ENCODE data around the gene CC2D2B. TPM values are rescaled to one million over a fixed set of nuclear protein-coding genes. Genes with fewer than 3 reads are reported as not detected.
"Not testable (repeated sequence)": the region's sequence is repeated elsewhere in the genome, so short reads cannot be mapped to it uniquely, and the experiment has no call there.

CC2D2B gene
- total and polyA plus RNA-seq, 2 experiments from 2014 or later, result 0.39 TPM; not detected in 1

DNA sequence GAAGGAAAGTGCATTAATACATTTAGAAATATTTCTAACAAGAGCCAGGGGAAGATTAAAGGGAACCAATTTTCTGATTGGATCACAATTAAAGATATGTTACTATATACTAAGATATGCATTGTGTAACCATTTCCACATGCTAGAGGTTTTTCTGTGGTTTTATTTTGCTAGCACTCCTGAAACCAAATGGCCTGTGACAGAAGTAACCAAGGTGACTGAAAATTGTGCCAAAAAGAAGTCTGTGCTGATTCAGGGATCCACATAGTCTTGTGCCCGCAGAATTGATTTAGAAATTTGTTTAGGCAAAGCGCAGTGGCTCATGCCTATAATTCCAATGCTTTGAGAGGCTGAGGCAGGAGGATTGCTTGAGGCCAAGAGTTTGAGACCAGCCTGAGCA lies 1.8 kb downstream of the CC2D2B start:
- H3K4me2 ChIP-seq (ENCODE audit: unreplicated experiment), result no peak overlapping the region

DNA sequence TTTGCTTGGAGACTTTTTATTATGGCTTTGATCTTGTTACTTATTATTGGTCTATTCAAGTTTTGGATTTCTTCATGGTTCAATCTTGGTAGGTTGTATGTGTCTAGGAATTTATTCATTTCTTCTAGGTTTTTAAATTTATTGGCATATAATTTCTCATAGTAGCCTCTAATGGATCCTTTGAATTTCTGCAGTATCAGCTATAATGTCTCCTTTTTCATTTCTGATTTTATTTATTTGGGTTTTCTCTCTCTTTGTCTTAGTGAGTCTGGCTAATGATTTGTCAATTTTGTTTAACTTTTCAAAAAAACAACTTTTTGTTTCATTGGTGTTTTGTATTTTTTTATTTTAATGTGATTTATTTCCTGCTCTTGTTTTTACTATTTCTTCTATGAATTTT lies 8.3 kb downstream of the CC2D2B start:
- H3F3A ChIP-seq (ENCODE audit: insufficient read depth); H3K4me2 ChIP-seq (ENCODE audit: unreplicated experiment); H4K20me1 ChIP-seq (ENCODE audit: insufficient read depth); H2AFZ ChIP-seq; H3K27me3 ChIP-seq (replicated peaks; ENCODE audit: insufficient read depth); H3K79me2 ChIP-seq (ENCODE audit: insufficient read depth); H3K9me2 ChIP-seq (ENCODE audit: insufficient read depth); H3K36me3 ChIP-seq (ENCODE audit: low read depth); in situ Hi-C loops (cut with MboI); H3K9ac ChIP-seq; H3K4me1 ChIP-seq (ENCODE audit: insufficient read depth); H3K9me3 ChIP-seq (ENCODE audit: low read depth); H3K27ac ChIP-seq; DNase-seq; H3K4me3 ChIP-seq: not testable (repeated sequence)

More for the DNA sequence above, 1.8 kb downstream of the CC2D2B start:
- in situ Hi-C loops (cut with MboI), result no loop called here
- 0 out of 2 replicates have a peak, but pooled peaks cover 4% of the 10 kb centered on the region for H3K27me3 ChIP-seq (replicated peaks; ENCODE audit: insufficient read depth)
- no peak overlapping the region for H3K9ac ChIP-seq
- 0 out of 2 replicates have a peak, but pooled peaks cover 3% of the 10 kb centered on the region for H3K4me1 ChIP-seq (ENCODE audit: insufficient read depth)
- H3K27ac ChIP-seq, result no peak overlapping the region
- TF ChIP-seq EZH2phosphoT487 (IDR thresholded peaks at IDR 0.05; ENCODE audit: insufficient read depth, low read depth) (no peak), EZH2 (IDR thresholded peaks at IDR 0.05; ENCODE audit: insufficient read depth, poor library complexity, severe bottlenecking) (no peak)
- H3K9me3 ChIP-seq (ENCODE audit: low read depth), result no peaks in the 10 kb centered on the region
- H3K36me3 ChIP-seq (ENCODE audit: low read depth), result no peaks in the 10 kb centered on the region
- no peaks in the 10 kb centered on the region for H4K20me1 ChIP-seq (ENCODE audit: insufficient read depth)
- no peak for DNase-seq
- no peak overlapping the region for H3K4me3 ChIP-seq
- 91% methylated on average over 2 of the region's 2 CpGs for WGBS, 2 experiments (ENCODE audit: low coverage in 1 of 2, low lambda C conversion rate in 2 of 2, missing lambda C conversion rate in 2 of 2)
- no peak overlapping the region for H2AFZ ChIP-seq
- H3F3A ChIP-seq (ENCODE audit: insufficient read depth), result 0 out of 2 replicates have a peak, but pooled peaks cover 6% of the 10 kb centered on the region
- no peaks in the 10 kb centered on the region for H3K9me2 ChIP-seq (ENCODE audit: insufficient read depth)
- no peaks in the 10 kb centered on the region; the same call in 1 of the 2 replicates for H3K79me2 ChIP-seq (ENCODE audit: insufficient read depth)

DNA sequence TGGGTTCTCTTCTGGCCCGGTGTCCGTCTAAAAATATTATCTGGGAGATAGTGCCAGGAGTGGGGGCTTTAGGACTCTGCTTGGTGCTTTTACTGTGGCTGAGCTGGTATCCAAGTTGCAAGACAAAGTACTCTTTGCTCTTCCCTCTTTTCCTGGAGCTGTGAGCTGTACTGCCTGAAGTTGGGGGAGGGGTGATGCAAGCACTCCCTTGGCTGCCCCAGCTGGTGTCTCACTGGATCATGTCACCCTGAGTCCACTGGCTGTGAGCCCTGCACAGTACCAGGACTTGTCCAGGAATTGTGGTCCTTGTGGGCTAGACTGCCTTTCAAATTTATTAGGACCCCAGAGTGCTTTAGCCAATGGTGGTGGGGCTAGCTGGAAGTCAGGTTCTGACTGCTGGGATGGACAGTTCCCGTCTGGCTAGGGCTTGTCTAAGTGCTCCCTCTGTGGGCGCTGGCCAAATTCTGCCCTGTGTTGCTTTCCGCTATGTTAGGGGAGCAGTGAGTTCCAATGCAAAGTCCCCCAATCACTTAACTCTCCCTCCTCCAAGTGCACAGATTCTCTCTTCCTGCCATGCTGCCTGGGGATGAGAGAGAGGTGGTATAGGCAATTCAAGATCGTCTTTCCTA lies 13.1 kb downstream of the CC2D2B start:
- DNase-seq, result no peak
- H3K9me2 ChIP-seq (ENCODE audit: insufficient read depth), result no peaks in the 10 kb centered on the region
- H2AFZ ChIP-seq, result no peak overlapping the region
- H3K27ac ChIP-seq, result no peak overlapping the region
- WGBS, 2 experiments (ENCODE audit: low coverage in 1 of 2, low lambda C conversion rate in 2 of 2, missing lambda C conversion rate in 2 of 2), result 74 to 78% methylated on average over 6 of the region's 6 CpGs
- no peak overlapping the region for H3K9ac ChIP-seq
- no peaks in the 10 kb centered on the region for H3K36me3 ChIP-seq (ENCODE audit: low read depth)
- H3K9me3 ChIP-seq (ENCODE audit: low read depth), result no peaks in the 10 kb centered on the region
- H3K4me3 ChIP-seq, result no peak overlapping the region
- H4K20me1 ChIP-seq (ENCODE audit: insufficient read depth), result no peaks in the 10 kb centered on the region
- H3K27me3 ChIP-seq (replicated peaks; ENCODE audit: insufficient read depth), result no peaks in the 10 kb centered on the region
- no peaks in the 10 kb centered on the region for H3K79me2 ChIP-seq (ENCODE audit: insufficient read depth)
- in situ Hi-C loops (cut with MboI), result no loop called here
- H3K4me2 ChIP-seq (ENCODE audit: unreplicated experiment), result no peak overlapping the region
- TF ChIP-seq EZH2 (IDR thresholded peaks at IDR 0.05; ENCODE audit: insufficient read depth, poor library complexity, severe bottlenecking), result no peak
- no peak for TF ChIP-seq EZH2phosphoT487 (IDR thresholded peaks at IDR 0.05; ENCODE audit: insufficient read depth, low read depth)
- no peaks in the 10 kb centered on the region for H3K4me1 ChIP-seq (ENCODE audit: insufficient read depth)
- H3F3A ChIP-seq (ENCODE audit: insufficient read depth), result no peaks in the 10 kb centered on the region

DNA sequence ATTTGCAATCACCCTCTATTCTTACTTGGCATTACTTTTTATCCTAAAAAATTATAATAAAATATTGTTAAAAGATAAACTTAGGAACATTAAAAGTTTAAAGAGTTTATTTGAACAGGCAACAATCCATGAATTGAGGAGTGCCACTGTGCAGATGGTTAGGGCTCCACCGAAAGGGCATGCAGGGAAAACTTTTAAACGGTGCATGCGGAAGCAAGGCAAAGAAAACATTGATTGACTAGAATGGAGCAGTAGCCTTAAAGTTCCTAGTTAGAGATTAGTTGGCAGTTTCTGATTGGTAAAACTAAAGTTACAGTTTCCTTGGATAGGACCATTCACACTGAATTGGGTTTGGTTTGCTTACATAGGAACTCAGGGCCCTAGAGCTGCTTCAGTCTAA lies 17.3 kb downstream of the CC2D2B start:
- no peaks in the 10 kb centered on the region for H3K9me2 ChIP-seq (ENCODE audit: insufficient read depth)
- no peaks in the 10 kb centered on the region for H3K9me3 ChIP-seq (ENCODE audit: low read depth)
- WGBS, 2 experiments (ENCODE audit: low coverage in 1 of 2, low lambda C conversion rate in 2 of 2, missing lambda C conversion rate in 2 of 2), result 62 to 65% methylated on average over 3 of the region's 3 CpGs
- no peak overlapping the region for H3K4me2 ChIP-seq (ENCODE audit: unreplicated experiment)
- DNase-seq, result no peak
- H3K36me3 ChIP-seq (ENCODE audit: low read depth), result no peaks in the 10 kb centered on the region
- H3K4me3 ChIP-seq, result no peak overlapping the region
- H3K9ac ChIP-seq, result no peak overlapping the region
- no peaks in the 10 kb centered on the region for H3K4me1 ChIP-seq (ENCODE audit: insufficient read depth)
- H3F3A ChIP-seq (ENCODE audit: insufficient read depth), result no peaks in the 10 kb centered on the region
- in situ Hi-C loops (cut with MboI), result no loop called here
- no peaks in the 10 kb centered on the region for H3K27me3 ChIP-seq (replicated peaks; ENCODE audit: insufficient read depth)
- no peak overlapping the region for H2AFZ ChIP-seq
- H4K20me1 ChIP-seq (ENCODE audit: insufficient read depth), result no peaks in the 10 kb centered on the region
- H3K27ac ChIP-seq, result no peak overlapping the region
- no peaks in the 10 kb centered on the region for H3K79me2 ChIP-seq (ENCODE audit: insufficient read depth)
- no peak for TF ChIP-seq EZH2 (IDR thresholded peaks at IDR 0.05; ENCODE audit: insufficient read depth, poor library complexity, severe bottlenecking)
- TF ChIP-seq EZH2phosphoT487 (IDR thresholded peaks at IDR 0.05; ENCODE audit: insufficient read depth, low read depth), result no peak

DNA sequence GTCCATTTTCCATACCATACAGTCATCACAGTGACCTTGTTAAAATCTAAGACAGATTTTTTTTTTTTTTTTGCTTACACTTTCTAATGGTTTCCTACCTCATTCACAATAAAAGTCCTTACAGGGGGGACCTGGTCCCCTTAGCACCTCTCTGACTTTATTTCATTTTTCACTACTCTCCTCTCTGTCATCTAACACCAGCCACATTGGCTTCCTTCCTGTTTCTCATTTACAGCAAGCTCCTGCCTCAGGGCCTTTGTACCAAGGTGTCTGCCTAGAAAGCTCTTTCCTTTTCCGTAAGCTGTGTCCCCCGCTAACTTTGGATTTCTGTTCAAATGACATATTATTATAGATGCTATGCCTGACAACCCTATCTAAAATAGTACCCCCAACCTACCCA lies 27.7 kb downstream of the CC2D2B start:
- TF ChIP-seq EZH2 (IDR thresholded peaks at IDR 0.05; ENCODE audit: insufficient read depth, poor library complexity, severe bottlenecking) (no peak), EZH2phosphoT487 (IDR thresholded peaks at IDR 0.05; ENCODE audit: insufficient read depth, low read depth) (no peak)
- no peaks in the 10 kb centered on the region for H3K4me1 ChIP-seq (ENCODE audit: insufficient read depth)
- no peak overlapping the region for H3K9ac ChIP-seq
- no peak overlapping the region for H3K4me3 ChIP-seq
- no peak for DNase-seq
- no peaks in the 10 kb centered on the region for H3F3A ChIP-seq (ENCODE audit: insufficient read depth)
- H3K36me3 ChIP-seq (ENCODE audit: low read depth), result no peaks in the 10 kb centered on the region
- no peaks in the 10 kb centered on the region for H3K27me3 ChIP-seq (replicated peaks; ENCODE audit: insufficient read depth)
- in situ Hi-C loops (cut with MboI), result no loop called here
- H3K4me2 ChIP-seq (ENCODE audit: unreplicated experiment), result no peak overlapping the region
- no peaks in the 10 kb centered on the region for H3K9me3 ChIP-seq (ENCODE audit: low read depth)
- H3K27ac ChIP-seq, result no peak overlapping the region
- H3K79me2 ChIP-seq (ENCODE audit: insufficient read depth), result no peaks in the 10 kb centered on the region
- no peaks in the 10 kb centered on the region for H4K20me1 ChIP-seq (ENCODE audit: insufficient read depth)
- H2AFZ ChIP-seq, result no peak overlapping the region
- H3K9me2 ChIP-seq (ENCODE audit: insufficient read depth), result no peaks in the 10 kb centered on the region
- 67 to 80% methylated on average over 2 of the region's 2 CpGs for WGBS, 2 experiments (ENCODE audit: low coverage in 1 of 2, low lambda C conversion rate in 2 of 2, missing lambda C conversion rate in 2 of 2)

Data from GM23248 (cell line).